H1 (cell line): Measurements from ENCODE around the gene RPL28.

Experiments
- CEBPB ChIP-seq: IDR thresholded peaks from 2 replicates; pipeline ENCODE4 v1.6.1; 2012; ENCODE audit warnings: low read depth, low read length
- HDAC2 ChIP-seq, 2 experiments: fragments of 300-600 bp in 1 of 2; sonication (generic) in 1 of 2; IDR thresholded peaks; 2 replicates each; pipeline ENCODE4 v1.6.1; 2011 to 2012; ENCODE audit warnings: low read depth in 2 of 2, low read length in 2 of 2, mild to moderate bottlenecking in 2 of 2, moderate library complexity in 2 of 2, borderline replicate concordance in 1 of 2, inconsistent platforms in 1 of 2
- JUND ChIP-seq: IDR thresholded peaks from 2 replicates; pipeline ENCODE4 v1.6.1; 2011; ENCODE audit warnings: mild to moderate bottlenecking, improper control_type of control experiment, low read length
- RAD21 ChIP-seq, 2 experiments: IDR thresholded peaks in 1 of 2; conservative IDR thresholded peaks in 1 of 2; 2 replicates each; pipeline ENCODE4 v1.6.1; 2011; ENCODE audit warnings: low read depth in 2 of 2, low read length in 2 of 2, improper control_type of control experiment in 1 of 2, inconsistent platforms in 1 of 2, mild to moderate bottlenecking in 1 of 2, moderate library complexity in 1 of 2
- YY1 ChIP-seq: IDR thresholded peaks from 2 replicates; pipeline ENCODE4 v1.6.1; 2011; ENCODE audit warnings: low read depth, mild to moderate bottlenecking, low read length
- TF ChIP-seq, protein P1 (sequence below), 3 experiments: IDR thresholded peaks; 1 replicate in 2 of 3; 2 replicates in 1 of 3; pipeline versions ENCODE4 v1.5.1 to v1.6.1; 2011; ENCODE audit warnings: low read length in 3 of 3, mild to moderate bottlenecking in 3 of 3, inconsistent platforms in 2 of 3, low read depth in 1 of 3, moderate library complexity in 1 of 3; ENCODE audit not compliant: insufficient read depth in 1 of 3; ENCODE audit errors: control extremely low read depth in 1 of 3
- TF ChIP-seq, protein P2 (sequence below): IDR thresholded peaks from 2 replicates; pipeline ENCODE4 v1.6.1; 2012; ENCODE audit warnings: inconsistent platforms

DNA sequence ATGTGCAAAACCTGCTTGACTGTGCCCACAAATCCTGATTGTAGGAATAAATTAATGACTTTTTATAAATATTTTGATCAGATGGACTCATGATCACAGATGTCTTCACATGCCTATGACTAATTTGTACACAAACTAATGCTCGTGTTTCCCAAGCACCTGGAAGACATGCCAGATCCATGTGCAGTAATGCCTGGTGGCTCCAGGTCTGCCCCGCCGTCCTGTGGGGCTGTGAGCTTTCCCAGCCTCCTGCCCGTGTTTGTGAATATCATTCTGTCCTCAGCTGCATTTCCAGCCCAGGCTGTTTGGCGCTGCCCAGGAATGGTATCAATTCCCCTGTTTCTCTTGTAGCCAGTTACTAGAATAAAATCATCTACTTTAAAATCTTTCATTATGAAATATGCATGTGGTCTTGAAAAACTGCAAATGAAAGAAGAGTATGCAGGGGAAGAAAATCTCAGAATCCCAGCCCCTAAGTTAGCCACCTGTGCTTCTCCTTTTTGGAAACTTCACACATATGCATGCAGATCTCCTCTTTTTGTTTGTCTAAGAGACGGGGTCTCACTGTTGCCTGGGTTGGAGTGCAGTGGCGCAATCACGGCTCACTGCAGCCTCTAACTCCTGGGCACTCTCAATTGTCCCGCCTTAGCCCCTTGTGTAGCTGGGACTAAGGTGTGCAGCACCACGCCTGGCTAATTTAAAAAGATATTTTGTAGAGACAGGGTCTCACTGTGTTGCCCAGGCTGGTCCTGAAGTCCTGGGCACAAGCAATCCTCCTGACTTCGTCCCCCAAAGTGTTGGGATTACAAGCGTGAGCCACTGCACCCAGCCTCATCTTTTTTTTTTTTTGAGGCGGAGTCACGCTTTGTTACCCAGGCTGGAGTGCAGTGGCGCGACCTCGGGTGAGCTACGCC, 6.2 kb downstream of the RPL28 start:
- TF ChIP-seq RAD21 (IDR thresholded peaks at IDR 0.05 in 1 of 2, conservative IDR thresholded peaks at IDR 0.05 in 1 of 2; ENCODE audit: low read depth in 2 of 2, low read length in 2 of 2) (no peak), YY1 (no peak), HDAC2 (IDR thresholded peaks at IDR 0.05; ENCODE audit: borderline replicate concordance in 1 of 2, low read depth in 2 of 2, low read length in 2 of 2) (no peak), CEBPB (peak; percentile 77), JUND (no peak)
- TF ChIP-seq, protein P1, sequence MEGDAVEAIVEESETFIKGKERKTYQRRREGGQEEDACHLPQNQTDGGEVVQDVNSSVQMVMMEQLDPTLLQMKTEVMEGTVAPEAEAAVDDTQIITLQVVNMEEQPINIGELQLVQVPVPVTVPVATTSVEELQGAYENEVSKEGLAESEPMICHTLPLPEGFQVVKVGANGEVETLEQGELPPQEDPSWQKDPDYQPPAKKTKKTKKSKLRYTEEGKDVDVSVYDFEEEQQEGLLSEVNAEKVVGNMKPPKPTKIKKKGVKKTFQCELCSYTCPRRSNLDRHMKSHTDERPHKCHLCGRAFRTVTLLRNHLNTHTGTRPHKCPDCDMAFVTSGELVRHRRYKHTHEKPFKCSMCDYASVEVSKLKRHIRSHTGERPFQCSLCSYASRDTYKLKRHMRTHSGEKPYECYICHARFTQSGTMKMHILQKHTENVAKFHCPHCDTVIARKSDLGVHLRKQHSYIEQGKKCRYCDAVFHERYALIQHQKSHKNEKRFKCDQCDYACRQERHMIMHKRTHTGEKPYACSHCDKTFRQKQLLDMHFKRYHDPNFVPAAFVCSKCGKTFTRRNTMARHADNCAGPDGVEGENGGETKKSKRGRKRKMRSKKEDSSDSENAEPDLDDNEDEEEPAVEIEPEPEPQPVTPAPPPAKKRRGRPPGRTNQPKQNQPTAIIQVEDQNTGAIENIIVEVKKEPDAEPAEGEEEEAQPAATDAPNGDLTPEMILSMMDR (IDR thresholded peaks at IDR 0.05; ENCODE audit: control extremely low read depth in 1 of 3, insufficient read depth in 1 of 3, low read depth in 1 of 3, low read length in 3 of 3) = no peak
- TF ChIP-seq, protein P2, sequence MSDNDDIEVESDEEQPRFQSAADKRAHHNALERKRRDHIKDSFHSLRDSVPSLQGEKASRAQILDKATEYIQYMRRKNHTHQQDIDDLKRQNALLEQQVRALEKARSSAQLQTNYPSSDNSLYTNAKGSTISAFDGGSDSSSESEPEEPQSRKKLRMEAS = no peak
